ENCODE results near the gene HOXA4. TPM values are rescaled to one million over a fixed set of nuclear protein-coding genes. Genes with fewer than 3 reads are reported as not detected.

HOXA4 gene
- total RNA-seq, 1 experiment from 2014 or later, result 5.6 TPM

DNA sequence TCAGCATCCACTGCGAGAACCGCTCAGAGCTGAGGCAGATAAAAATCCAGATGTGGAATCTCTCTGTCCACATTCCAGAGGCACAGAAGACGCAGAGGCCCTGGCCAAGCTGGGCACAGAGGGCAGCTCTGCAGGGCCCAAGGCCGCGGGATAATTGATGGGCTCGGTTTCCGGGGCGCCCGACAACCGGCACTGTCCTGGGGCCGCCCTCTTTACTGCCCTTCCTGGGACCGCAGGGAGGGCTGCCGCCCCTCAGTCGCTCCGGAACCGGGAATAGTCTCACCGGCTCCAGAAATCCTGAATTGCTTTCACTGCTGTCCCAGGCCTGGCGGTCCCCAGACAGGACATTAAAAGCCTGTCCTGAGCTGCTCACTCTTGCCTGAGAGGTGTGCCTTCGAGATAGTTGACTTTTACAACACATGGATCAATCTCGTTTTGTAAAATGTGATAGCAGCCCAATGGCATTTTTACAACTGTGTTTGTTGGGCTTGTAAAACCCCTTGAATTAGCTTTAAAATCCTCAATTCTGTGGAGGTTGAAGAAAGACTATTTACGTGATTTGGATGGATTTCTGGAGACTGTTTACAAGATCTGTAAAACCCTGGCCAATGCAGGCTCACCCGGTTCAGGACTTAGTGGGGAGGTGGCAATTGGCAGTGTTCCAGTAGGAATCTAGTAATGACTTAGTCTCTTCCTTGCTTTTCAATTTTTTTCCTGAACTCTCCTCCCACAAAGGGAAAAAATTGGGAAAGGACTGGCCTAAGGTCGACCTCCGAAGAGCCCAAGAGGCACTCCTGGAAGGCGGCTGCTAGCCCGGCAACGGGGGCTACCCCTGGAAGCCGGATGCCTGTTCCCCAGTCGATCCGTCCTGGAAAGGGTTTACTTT, 18.4 kb upstream of the HOXA4 start:
- H3K36me3 ChIP-seq, result no peaks in the 10 kb centered on the region
- no peaks in the 10 kb centered on the region for H3K9me3 ChIP-seq (replicated peaks)
- H3K27ac ChIP-seq, result no peak overlapping the region; the same call in 1 of the 2 replicates
- H3K4me1 ChIP-seq, result no peaks in the 10 kb centered on the region
- no peak for DNase-seq
- H3K27me3 ChIP-seq, result no peaks in the 10 kb centered on the region
- peak overlapping the region; percentile 64 for H3K4me3 ChIP-seq

DNA sequence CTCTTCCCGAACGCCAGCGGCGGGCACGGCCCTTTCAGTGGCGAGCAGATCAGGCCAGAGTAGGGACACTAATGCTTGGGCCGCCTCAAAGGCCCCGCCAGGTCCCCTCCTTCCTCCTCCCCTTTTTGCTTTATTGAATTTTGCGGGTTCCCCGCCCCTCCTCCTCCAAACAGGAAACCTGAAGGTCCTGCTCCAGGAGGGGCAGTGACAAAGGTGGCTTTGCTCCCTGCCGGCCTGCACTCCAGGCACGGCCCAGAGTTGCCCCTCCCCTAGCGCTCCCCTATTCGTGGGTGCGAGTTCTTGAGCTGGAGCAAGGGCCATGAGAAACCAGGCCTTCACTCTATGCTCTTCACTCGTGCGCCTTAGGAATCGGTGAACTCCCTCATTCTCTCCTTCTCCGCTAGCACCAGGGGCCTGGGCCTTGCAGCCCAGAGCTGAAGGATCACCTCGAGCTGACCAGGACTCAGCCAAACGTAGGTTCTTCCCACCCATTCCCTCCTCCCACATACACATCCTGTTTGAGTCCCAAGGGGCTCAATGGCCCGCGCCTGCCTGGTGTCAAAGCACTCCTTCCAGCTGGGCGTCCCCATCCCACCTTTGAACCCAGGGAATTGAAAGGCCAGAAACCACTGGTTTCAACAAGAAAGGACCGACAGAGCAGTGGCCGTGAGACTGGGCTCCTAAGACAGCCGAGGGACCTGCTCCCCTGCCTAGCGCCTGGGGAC, 17.6 kb upstream of the HOXA4 start:
- DNase-seq, result no peak
- H3K4me1 ChIP-seq, result no peaks in the 10 kb centered on the region
- H3K27ac ChIP-seq, result no peak overlapping the region
- H3K4me3 ChIP-seq, result no peak overlapping the region
- no peaks in the 10 kb centered on the region for H3K9me3 ChIP-seq (replicated peaks)
- H3K27me3 ChIP-seq, result no peaks in the 10 kb centered on the region
- H3K36me3 ChIP-seq, result no peaks in the 10 kb centered on the region

DNA sequence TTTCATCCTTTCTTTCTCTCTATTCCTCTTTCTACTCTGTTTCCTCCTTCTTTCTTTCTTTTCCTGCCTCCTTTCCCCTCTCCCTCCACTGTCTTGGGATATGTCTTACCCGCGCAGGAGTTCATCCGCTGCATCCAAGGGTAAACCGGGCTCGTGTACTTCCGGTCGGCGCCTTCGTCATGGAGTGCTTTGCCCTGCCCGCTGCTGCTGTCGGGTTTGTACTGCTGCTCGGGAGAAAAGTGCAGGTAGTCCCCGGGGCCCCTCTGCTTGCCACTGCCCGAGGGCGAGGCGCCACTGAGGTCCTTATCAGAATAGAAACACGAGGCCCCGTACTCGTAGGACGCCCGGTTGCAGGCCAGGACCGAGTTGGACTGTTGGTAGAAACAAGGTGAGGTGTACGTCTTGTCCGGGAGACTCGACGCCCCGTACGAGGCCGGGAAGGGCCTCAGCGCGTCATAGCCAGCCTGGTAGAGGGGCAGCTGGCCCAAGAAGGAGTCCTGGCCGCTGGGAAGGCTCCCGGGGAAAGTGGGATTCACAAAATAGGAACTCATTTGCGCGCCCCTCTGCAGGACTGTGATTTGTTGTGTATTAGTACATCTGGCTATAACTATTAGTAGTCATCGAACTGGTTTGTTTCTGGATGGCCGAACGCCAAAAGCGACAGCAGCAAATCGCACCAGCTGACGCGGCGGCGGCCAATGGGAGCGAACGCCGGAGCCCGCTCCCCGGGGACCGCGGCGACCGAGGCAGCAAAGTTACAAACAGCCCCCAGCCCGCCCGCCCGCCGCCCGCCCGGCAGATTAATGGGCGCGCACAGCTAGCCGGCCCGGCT, 16.9 kb upstream of the HOXA4 start, which contains the start of gene HOXA6:
Gene HOXA6, minus strand, starts transcription at position 576 of the 832 bp plus-strand sequence. Its CDS starts 25 bp downstream, at position 551.
- no peaks in the 10 kb centered on the region for H3K4me1 ChIP-seq
- H3K27me3 ChIP-seq, result no peaks in the 10 kb centered on the region
- no peak for DNase-seq
- no peak within 1 kb of the TSS for H3K4me3 ChIP-seq
- H3K36me3 ChIP-seq, result no peaks in the 10 kb centered on the region
- H3K9me3 ChIP-seq (replicated peaks), result no peaks in the 10 kb centered on the region
- no peak within 1 kb of the TSS for H3K27ac ChIP-seq

DNA sequence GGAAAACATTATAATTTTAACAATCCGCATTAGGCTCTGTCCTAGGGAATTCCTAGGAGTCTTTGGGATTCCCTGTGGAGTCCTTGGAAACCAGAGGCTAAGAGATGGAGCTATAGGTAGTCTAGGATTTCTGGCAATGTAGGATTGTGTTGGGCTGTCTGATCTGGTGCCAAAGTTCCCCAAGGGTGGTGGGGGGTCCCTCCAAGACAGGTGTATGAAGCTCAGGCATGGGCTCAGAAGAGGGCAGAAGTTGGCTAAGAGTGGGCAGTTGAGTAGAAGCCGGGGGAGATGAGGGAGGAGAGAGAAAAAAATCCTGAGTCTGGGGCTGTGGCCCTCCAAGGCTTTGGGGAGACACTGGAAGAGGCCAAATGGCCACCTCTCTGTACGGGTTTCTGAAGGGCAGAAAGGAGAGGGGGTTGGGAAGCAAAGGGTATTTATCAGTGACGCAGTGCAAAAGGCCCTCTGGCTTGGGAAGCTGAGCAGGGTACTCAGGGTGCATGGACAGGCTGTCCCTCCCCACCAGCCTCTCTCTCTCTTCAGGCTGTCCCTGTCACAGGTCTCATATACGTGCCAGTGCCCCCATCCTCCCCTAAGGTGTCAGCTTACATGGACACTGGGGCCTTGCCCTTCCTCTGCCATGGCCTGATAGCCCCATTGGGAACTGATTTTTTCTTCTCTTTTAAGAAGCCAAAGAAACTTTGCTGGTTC, 16.1 kb upstream of the HOXA4 start:
- Histone ChIP-seq H3K4me3 (no peak overlapping the region), H3K27me3 (no peaks in the 10 kb centered on the region), H3K4me1 (no peaks in the 10 kb centered on the region), H3K36me3 (no peaks in the 10 kb centered on the region), H3K27ac (no peak overlapping the region), H3K9me3 (replicated peaks) (no peaks in the 10 kb centered on the region)
- no peak for DNase-seq

DNA sequence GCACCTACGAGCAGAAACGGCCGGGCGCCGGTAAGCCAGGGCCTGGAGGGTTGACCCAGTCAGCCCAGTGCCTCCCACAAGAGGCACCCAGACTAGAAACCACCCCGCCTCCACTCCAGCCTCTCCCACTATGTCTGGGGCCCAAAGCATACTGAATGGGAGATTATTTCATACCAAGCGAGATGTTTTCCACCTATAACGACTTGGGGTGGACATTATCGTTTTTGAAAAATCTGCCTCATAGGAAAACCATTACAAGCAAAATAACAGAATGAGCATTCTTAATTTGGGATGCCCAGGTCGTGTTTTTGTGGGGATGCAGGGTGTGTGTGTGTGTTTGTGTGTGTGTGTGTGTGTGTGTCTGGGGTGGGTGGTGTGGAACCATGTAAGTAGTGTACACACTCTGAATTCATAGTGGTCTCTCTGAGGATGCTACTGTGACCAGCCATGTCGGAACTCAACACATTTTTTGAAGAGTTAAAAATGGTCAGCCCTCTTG, 15.4 kb upstream of the HOXA4 start:
- no peak overlapping the region for H3K4me3 ChIP-seq
- no peaks in the 10 kb centered on the region for H3K27me3 ChIP-seq
- H3K4me1 ChIP-seq, result no peaks in the 10 kb centered on the region
- no peak for DNase-seq
- no peaks in the 10 kb centered on the region for H3K36me3 ChIP-seq
- H3K27ac ChIP-seq, result no peak overlapping the region
- H3K9me3 ChIP-seq (replicated peaks), result no peaks in the 10 kb centered on the region

DNA sequence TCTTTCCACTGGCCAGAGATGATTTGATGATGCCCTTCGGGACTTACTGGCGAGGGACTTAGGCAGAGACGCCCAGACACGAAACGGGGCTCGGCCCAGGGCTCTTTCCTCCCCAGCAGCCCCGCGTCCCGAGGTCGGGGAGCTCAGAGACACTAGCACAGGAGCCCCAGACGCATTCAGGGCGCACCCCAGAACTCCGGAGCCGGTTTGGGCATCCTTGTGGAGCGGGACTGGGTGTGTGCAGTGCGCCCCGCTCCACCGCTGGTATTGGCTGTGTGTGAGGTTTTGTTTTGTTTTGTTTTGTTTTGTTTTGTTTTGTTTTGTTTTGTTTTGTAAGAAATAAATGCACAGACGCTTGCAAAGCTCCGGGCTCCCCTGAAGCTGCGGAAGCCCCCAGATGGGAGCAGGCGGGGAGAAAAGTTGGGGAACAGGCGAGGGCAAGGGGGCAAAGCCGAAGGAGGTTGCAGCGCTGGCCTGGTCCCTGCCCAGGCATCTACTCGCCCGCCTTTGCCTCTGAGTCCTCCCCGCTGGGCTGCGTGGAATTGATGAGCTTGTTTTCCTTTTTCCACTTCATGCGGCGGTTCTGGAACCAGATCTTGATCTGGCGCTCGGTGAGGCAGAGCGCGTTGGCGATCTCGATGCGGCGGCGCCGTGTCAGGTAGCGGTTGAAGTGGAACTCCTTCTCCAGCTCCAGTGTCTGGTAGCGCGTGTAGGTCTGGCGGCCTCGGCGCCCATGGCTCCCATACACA, 14.8 kb upstream of the HOXA4 start:
- H3K4me3 ChIP-seq, result no peak overlapping the region
- no peaks in the 10 kb centered on the region for H3K27me3 ChIP-seq
- no peak for DNase-seq
- H3K4me1 ChIP-seq, result no peaks in the 10 kb centered on the region
- no peaks in the 10 kb centered on the region for H3K36me3 ChIP-seq
- H3K27ac ChIP-seq, result no peak overlapping the region
- no peaks in the 10 kb centered on the region for H3K9me3 ChIP-seq (replicated peaks)

DNA sequence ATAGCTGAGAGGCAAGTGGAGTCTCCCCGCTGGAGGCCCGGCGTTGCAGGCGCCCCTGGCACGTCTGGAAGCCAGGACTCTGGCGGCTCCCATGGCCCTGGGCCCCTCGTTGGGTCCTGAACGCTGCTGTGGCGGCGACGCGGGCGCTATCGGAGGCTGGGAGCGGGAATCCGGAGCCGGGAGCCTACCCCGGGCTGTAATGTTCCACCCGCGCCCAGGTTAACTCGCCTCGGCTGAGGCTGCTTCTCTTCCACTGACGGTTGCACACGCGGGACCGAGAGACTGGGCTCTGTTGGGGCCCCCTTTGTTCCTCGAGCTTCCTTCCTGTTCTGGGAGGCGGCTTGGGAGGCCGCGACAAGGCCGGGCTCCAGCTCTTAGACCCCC, 14.2 kb upstream of the HOXA4 start:
- no peaks in the 10 kb centered on the region for H3K4me1 ChIP-seq
- no peak overlapping the region for H3K4me3 ChIP-seq
- H3K27ac ChIP-seq, result no peak overlapping the region
- H3K9me3 ChIP-seq (replicated peaks), result no peaks in the 10 kb centered on the region
- DNase-seq, result no peak
- H3K27me3 ChIP-seq, result no peaks in the 10 kb centered on the region
- H3K36me3 ChIP-seq, result no peaks in the 10 kb centered on the region

DNA sequence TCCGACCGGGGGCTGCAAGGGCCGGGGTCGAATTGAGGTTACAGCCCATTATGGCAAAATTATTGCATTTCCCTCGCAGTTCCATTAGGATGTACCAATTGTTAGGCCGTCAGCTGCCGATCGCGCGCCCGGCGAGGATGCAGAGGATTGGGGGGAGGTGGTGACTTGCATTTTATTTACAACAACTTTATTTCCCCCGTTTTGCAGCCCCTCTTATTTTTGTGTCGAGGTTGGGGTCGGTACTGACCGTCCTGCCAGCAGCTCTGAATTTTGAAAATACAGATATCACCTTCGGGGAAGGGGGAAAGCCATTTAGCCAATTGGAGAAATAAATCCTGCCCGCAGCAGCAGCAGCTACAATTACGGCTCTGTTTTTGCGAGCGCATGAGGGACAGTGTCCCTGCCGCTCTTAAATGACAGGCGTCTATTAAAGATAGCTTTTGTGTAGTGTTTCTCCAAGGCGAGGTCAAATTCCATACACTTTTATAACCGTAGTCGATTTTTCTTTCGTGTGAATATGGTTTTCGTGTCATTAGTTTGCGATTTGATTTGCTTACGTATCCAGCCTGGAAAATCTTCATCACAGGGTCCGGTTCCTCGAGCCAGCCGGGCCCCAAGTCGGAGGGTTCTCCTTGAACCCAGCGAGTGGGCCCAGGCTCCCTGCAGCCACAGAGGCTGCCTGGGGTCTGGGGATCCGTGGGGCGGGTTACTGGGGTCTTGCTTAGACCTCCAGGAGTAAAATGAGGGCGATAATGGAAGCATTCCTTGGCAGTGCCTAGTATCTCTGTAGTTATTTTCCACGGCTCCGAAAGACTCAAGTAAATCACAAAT, 13.6 kb upstream of the HOXA4 start:
- Histone ChIP-seq H3K36me3 (no peaks in the 10 kb centered on the region), H3K27me3 (no peaks in the 10 kb centered on the region), H3K4me3 (peak overlapping the region; percentile 73; the same call in 1 of the 2 replicates), H3K9me3 (replicated peaks) (no peaks in the 10 kb centered on the region), H3K27ac (no peak overlapping the region), H3K4me1 (no peaks in the 10 kb centered on the region)
- no peak for DNase-seq

DNA sequence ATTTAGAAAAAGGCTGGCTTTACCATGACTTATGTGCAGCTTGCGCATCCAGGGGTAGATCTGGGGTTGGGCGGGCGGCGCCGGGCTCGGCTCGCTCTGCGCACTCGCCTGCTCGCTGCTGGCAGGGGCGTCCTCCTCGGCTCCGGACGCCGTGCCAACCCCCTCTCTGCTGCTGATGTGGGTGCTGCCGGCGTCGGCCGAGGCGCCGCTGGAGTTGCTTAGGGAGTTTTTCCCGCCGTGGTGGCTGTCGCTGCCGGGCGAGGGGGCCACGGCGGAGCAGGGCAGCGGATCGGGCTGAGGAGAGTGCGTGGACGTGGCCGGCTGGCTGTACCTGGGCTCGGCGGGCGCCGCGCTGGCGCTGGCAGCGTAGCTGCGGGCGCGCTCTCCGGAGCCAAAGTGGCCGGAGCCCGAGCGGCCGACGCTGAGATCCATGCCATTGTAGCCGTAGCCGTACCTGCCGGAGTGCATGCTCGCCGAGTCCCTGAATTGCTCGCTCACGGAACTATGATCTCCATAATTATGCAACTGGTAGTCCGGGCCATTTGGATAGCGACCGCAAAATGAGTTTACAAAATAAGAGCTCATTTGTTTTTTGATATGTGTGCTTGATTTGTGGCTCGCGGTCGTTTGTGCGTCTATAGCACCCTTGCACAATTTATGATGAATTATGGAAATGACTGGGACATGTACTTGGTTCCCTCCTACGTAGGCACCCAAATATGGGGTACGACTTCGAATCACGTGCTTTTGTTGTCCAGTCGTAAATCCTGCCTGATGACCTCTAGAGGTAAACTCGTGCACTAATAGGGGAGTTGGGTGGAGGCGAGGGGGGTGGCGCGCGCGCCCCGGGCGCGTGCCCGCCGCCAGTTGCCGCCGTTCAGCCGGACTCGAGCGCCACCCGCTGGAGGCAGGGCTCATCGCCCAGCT, 12.7 kb upstream of the HOXA4 start, which contains the start of gene HOXA5:
Gene HOXA5, minus strand, starts transcription at position 659 of the 927 bp plus-strand sequence. Its CDS starts 74 bp downstream, at position 585.
- peak within 1 kb of the TSS; percentile 83 for H3K27ac ChIP-seq
- H3K27me3 ChIP-seq, result no peaks in the 10 kb centered on the region
- H3K9me3 ChIP-seq (replicated peaks), result no peaks in the 10 kb centered on the region
- H3K36me3 ChIP-seq, result no peaks in the 10 kb centered on the region
- peak; percentile 91 to 95 for DNase-seq
- peak within 1 kb of the TSS; percentile 73 for H3K4me3 ChIP-seq
- H3K4me1 ChIP-seq, result no peaks in the 10 kb centered on the region

DNA sequence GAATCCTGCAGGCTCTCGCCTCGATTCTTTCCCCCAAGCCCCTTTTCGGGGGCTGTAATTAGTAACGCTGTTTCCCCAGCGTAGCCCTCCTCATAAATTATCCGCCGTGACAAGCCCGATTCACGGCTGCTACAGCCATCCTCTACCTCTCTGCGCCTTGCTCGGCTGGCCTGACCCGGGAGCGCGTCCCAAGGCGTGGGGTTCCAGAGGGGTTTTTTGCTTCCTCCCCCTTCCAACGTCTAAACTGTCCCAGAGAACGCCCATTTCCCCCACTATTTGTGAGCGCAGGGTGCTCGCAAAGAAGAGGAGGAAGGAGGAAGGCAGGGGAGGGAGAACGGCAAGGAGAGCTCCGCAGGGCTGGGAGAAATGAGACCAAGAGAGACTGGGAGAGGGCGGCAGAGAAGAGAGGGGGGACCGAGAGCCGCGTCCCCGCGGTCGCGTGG, 12.0 kb upstream of the HOXA4 start:
- Histone ChIP-seq H3K27me3 (no peaks in the 10 kb centered on the region), H3K9me3 (replicated peaks) (no peaks in the 10 kb centered on the region), H3K27ac (peak overlapping the region; percentile 83), H3K4me1 (peaks cover 2% of the 10 kb centered on the region), H3K36me3 (no peaks in the 10 kb centered on the region), H3K4me3 (peak overlapping the region; percentile 73)
- DNase-seq, result peak in 1 of 2 experiments; percentile 73

DNA sequence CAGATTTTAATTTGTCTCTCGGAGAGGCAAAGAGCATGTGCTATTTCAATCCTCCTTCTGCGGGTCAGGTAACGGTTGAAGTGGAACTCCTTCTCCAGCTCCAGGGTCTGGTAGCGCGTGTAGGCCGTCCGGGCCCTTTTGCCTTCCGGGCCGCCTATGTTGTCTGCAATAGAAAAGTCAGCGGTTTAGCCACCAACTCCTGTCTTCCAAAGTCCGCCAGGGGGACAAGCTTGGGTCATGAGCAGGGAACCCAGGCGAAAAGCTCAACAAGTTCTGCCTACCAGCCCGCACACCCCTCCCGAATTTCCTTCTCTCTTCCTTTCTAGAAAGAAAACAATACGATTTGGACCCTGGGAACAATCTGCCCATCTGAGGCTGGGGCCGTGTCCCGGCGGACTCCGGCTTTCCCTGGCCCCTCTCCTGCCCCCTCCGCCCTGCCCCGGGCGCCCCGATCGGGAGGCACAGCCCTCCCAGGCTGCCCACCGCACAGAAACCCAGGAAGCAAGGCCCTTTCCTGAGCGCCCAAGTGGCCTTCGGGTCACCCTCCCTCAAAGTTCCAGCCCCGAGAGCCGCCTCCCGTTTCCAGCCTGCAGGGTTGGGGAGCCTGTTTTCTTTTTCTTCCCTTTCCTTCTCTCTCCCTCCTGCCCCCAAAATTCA, 11.5 kb upstream of the HOXA4 start:
- Histone ChIP-seq H3K9me3 (replicated peaks) (no peaks in the 10 kb centered on the region), H3K4me1 (peaks cover 6% of the 10 kb centered on the region), H3K27ac (peak overlapping the region; percentile 83), H3K4me3 (peak overlapping the region; percentile 73), H3K27me3 (no peaks in the 10 kb centered on the region), H3K36me3 (no peaks in the 10 kb centered on the region)
- DNase-seq, result peak; percentile 78 to 87
